GM19238 (cell line): ENCODE results near the gene RER1.
"Not testable (repeated sequence)": the region's sequence is repeated elsewhere in the genome, so short reads cannot be mapped to it uniquely, and the experiment has no call there.

Experiments used
- DNase-seq: peaks from one replicate; pipeline ENCODE4 v3.0.0; 2011; ENCODE audit warnings: low spot score; ENCODE audit not compliant: insufficient read length

Gene RER1

GRCh38 chr1:2427051-2427450, 35.4 kb downstream of the RER1 start:
- no peak for DNase-seq

GRCh38 chr1:2427976-2428375, 36.3 kb downstream of the RER1 start:
- DNase-seq, result no peak

DNA sequence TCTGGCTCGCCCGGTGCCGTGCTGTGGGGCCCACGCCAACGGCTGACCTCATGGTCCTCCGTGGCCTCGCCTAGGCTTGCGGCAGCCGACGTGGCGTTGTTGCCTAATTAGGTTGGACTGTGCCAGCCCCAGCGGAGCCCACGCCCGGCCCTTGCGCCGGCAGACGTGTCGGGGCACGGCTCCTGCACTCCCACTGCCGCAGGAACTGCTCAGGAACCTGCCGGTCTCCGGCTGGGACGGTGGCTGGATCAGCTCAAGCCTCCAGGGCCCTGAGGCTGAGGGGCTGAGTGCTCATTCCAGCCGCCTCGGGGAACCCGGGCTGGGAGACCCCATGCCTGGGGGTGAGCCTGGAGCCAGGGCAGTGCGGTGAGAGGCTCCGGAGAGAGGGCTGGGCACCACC, 36.8 kb downstream of the RER1 start:
- no peak for DNase-seq

DNA sequence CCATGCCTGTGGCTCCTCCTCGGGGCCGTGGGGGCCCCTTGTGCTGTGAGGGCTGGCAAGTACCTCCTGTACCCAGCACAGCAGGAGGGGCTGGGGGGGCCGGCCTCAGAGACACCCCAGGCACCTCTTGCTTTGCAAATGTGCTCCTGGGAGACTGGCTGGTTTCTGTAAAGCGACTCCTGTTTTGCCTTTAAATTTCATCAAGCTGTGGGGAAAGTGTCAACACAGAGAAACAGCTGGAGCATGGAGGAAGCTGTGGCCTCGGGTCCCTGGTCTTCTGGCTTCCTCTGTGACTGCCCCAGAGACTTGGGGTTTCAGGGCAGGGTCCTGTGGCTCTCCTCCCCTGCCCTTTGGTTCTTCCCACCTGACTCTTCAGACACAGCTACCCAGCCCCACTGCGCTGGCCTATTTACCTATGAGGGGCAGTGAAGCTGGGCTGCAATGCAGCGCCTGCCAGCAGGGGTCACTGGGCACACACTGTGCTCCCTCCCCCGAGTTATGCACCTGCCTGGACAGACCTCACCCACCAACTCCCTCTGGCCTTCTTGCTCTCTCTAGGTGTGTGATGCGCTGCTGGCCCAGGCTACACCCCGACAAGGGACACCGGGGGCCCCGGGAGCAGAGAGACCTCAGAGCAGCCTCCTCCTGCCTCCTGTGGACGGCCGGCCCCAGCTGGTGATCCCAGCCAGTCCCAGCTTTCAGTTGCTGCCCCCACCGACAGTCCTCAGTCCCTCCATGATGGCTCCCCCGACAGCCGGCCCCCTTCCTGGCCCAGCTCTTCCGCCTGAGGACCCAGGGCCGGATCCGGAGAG, 38.3 kb downstream of the RER1 start:
- no peak for DNase-seq

- DNase-seq, result no peak
Observed at GRCh38 chr1:2430592-2430973, 38.9 kb downstream of the RER1 start.

- DNase-seq, result no peak
Observed at GRCh38 chr1:2431103-2431502, 39.5 kb downstream of the RER1 start.

GRCh38 chr1:2431518-2431917, 39.9 kb downstream of the RER1 start:
- DNase-seq, result no peak

DNA sequence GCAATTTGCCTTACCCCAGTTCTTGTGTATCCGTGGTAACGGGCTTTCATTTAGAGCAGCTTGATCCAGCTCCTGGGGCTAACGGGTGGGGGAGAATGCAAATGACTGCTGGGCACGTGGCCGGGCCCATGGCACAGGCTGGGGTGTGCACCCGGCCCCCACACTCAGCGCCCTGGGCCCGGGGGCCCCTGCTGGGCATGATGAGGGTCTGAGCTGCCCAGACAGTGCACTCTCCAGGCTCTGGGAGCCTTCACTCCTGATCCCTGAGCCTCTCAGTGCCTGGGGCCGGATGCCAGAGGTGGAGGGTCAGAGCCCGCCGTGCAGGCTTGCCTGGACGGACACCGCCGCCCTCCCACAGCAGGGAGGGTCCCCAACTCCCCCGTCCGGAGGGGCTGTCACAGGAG, 40.8 kb downstream of the RER1 start:
- no peak for DNase-seq

DNA sequence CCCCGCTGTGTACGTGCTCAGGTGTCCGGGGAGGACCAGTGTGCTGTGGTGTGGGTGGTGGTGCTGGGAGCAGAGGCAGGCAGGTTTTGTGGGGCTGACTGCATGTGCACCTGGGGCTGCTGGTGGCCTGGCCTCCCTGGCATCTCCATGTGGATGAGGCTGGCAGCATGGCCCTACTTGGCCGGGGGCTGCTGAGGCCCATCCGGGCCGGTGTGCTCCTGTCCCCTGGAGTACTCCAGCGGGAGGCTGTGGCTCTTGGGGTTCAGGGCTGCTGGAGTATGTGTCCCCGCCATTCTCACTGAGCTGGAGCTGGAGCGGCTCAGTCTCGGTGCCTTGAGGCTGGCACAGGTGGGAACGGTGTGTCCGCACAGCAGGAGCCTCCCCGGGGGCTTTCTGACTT, 41.6 kb downstream of the RER1 start:
- DNase-seq, result no peak

- no peak for DNase-seq
Observed at GRCh38 chr1:2433936-2434655, 42.5 kb downstream of the RER1 start.

GRCh38 chr1:2435091-2435490, 43.5 kb downstream of the RER1 start:
- DNase-seq, result no peak

DNA sequence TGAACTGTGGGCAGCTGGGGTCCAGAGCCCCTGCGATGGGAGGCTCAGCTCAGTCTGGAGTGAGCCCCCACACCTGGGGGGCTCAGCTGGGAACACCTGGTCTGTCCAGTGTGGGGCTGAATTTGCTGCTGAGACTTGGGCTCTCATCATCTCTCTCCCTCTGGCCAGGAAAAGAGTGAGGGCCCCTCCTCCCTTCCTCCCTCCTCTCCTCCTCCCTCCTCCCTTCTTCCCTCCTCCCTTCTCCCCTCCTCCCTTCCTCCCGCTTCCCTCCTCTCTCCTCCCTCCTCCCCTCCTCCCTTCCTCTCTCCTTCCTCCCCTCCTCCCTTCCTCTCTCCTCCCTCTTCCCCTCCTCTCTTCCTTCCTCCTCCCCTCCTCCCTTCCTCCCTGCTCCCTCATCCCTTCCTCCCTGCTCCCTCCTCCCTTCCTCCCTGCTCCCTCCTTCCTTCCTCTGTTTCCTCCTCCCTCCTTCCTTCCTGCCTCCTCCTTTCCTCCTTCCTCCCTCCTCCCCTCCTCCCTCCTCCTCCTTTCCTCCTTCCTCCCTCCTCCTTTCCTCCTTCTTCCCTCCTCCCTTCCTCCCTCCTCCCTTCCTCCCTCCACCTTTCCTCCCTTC, 44.2 kb downstream of the RER1 start:
- no peak for DNase-seq

- no peak for DNase-seq
Observed at GRCh38 chr1:2436876-2437275, 45.2 kb downstream of the RER1 start.

DNA sequence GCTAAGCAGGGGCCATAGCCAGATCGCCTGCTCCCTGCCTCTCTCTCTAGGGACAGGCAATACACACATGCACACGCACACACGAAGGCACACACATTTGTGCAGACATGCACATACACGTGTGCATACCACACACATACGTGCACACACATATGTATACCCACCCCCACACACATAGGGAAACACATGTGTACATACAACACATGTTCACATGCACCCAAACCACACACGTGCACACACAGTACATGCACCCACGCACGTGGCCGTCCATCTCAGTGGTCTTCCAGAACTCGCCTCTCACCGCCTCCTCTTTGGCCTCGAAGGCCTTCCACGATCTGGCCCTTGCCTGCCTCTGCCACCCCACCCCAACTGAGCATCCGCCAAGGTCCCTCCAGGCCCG, 46.0 kb downstream of the RER1 start:
- no peak for DNase-seq

DNA sequence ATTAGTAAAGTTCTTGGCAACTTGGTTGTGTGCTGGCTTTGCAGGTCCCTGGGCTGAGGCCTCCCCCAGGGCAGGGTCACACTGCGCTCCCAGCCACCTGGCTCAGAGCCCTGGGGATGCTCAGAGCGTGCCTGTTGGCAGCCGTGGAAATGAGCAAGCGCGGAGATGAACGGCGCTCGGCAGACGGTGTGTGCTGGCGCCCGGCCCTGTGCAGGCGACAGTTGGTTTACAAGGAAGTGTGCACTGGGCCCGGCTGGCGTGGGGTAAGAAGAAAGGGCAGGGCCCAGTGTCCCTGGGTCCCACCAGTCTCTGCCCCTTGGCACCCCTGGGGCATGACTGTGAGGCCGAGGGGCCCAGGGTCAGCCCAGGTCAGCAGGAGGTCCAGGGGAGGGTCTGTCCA, 46.4 kb downstream of the RER1 start:
- DNase-seq, result no peak

DNA sequence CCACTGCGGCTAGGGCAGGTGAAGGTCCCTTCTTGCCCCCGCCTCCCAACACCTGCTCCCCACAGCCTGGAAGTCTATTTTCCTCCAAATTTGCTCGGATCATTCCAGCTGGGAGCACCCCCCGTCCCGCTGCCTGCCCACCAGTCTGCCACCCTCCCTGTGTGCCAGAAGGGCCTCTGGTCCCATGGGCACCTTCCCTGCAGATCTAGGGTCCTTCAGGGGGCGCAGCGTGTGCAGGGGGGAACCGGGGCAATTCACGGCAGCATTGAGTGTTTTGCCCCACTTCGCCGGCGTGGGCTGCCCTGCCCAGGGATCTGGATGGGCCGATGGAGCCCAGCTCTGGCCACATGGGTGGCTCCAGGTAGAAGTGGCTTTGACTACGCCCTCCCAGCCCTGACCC, 47.0 kb downstream of the RER1 start:
- DNase-seq, result no peak

- DNase-seq, result no peak
Observed at GRCh38 chr1:2439369-2439768, 47.7 kb downstream of the RER1 start.

- DNase-seq, result not testable (repeated sequence)
Observed at GRCh38 chr1:2440346-2440745, 48.7 kb downstream of the RER1 start.

DNA sequence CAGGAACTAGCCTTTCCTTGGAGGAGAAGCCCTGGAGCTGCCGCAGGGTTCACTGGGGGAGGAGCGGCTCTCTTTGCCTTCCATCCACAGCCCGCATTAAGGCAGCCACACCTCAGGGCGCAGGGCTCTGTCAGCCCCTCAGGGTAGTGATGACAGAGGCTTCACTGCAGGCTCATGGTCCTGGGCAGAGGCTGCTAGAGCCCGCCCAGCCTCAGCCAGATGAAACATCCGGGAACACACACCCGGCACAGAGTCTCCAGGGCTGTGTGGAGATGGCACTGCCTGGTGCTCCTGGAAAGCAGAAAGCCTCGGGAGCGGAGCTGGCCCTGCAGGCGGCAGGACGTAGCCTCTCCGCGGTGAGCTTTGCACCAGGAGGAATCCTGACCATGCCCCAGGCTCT, 50.1 kb downstream of the RER1 start:
- DNase-seq, result no peak

GRCh38 chr1:2442661-2443060, 51.0 kb downstream of the RER1 start:
- no peak for DNase-seq

DNA sequence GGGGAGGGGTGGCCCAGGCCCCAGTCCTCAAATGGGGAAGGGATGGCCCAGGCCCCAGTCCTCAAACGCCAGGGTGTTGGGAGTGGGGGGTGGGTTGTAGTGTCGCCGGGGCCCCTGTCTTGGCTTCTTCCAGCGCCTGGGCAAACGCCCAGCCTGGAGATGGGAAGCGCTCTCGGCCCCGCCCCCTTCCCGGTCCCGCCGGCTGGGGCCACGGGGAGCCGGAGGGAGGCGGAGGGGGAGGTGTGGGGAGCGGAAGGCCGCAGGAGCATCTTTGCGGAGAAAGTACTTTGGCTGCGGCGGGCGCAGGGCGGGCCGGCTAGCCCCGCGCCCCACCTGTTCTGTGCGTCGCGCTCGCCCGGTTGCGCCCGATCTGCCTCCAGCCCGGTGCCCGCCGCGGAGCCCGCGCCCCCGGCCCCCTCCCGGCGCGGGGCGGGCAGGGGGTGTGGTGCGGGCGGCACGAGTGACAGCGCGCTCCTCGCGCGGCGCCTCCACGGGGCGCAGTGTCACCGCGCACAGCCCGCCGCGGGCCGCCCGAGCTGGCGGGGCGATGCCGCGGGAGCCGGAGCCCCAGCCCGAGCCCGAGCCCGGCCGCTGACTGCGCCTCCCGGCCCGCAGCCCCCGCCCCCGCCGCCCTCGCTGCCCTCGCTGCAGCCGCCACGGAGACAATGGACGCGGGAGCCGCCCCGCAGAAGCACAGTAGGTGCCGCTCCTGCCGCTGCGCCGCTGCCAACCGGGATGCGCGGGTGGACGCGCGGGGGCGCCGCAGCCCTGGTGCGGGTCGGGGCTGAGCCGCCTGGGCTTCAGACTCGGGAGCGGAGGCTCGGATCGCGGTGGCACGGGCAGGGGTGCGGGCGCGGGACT, 51.9 kb downstream of the RER1 start:
- DNase-seq, result no peak

GRCh38 chr1:2444138-2444591, 52.5 kb downstream of the RER1 start:
- DNase-seq, result no peak
